ENCODE measurements around the gene SPOP. TPM values are rescaled to one million over a fixed set of nuclear protein-coding genes. Genes with fewer than 3 reads are reported as not detected.

The SPOP gene
- total RNA-seq, 4 donors from 2014 or later = 27.5 to 57.5 (median 53.5) TPM

DNA sequence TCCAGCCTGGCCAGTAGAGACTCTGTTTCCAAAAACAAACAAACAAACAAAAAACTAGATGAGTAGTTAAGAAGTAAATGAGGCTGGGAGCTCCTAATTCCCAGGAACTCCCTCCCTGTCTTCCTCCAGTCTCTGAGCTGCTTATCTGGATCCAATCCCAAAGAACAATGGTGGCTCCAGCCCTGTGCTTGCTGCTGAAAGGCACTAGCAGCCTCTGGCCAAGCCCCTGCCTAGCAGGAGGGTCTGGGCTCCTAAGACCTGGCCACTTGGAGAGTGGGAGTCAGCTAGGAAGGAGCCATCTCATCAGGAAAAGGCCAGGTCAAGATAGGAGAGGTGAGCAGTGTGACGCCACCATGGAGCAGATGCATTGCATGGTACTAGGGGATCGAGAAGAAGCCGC, 44.2 kb upstream of the SPOP start:
- Histone ChIP-seq H3K27ac (peak overlapping the region in 3 of 4 donors; percentile 20 to 49 (median 26)), H3K4me3 (no peak overlapping the region), H3K4me1 (peaks cover 4 to 8% of the 10 kb centered on the region in 2 donors), H3K27me3 (no peaks in the 10 kb centered on the region), H3K36me3 (peaks cover 0 to 5% of the 10 kb centered on the region in 2 donors), H3K9me3 (no peaks in the 10 kb centered on the region)
- TF ChIP-seq POLR2A (IDR thresholded peaks at IDR 0.05) = no peak
- TF ChIP-seq, protein P1, sequence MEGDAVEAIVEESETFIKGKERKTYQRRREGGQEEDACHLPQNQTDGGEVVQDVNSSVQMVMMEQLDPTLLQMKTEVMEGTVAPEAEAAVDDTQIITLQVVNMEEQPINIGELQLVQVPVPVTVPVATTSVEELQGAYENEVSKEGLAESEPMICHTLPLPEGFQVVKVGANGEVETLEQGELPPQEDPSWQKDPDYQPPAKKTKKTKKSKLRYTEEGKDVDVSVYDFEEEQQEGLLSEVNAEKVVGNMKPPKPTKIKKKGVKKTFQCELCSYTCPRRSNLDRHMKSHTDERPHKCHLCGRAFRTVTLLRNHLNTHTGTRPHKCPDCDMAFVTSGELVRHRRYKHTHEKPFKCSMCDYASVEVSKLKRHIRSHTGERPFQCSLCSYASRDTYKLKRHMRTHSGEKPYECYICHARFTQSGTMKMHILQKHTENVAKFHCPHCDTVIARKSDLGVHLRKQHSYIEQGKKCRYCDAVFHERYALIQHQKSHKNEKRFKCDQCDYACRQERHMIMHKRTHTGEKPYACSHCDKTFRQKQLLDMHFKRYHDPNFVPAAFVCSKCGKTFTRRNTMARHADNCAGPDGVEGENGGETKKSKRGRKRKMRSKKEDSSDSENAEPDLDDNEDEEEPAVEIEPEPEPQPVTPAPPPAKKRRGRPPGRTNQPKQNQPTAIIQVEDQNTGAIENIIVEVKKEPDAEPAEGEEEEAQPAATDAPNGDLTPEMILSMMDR (IDR thresholded peaks at IDR 0.05 in 4 of 5, conservative IDR thresholded peaks at IDR 0.05 in 1 of 5) = no peak
- DNase-seq (no peak), ATAC-seq (no peak)
- in situ Hi-C loops (cut with MboI; ENCODE audit: low sequenced_read_pairs in 4 of 4) = loop anchor here in 1 of 4 donors (25.0 kb wide), 1 partner anchor 310 kb away; the partner anchor contains the start of gene PHB1
- intact Hi-C loops (cut with DNase I; ENCODE audit: low total_unique reads) = no loop called here

- ATAC-seq = peak; percentile 69 to 72
- peak in 1 of 2 donors; percentile 39 for DNase-seq
- peak overlapping the region; percentile 5 to 60 (median 30) for H3K27ac ChIP-seq
- peaks cover 0 to 5% of the 10 kb centered on the region in 2 donors for H3K36me3 ChIP-seq
- peaks cover 6 to 8% of the 10 kb centered on the region in 2 donors for H3K4me1 ChIP-seq
- TF ChIP-seq, protein P1 (IDR thresholded peaks at IDR 0.05 in 4 of 5, conservative IDR thresholded peaks at IDR 0.05 in 1 of 5) = no peak
- no peak for TF ChIP-seq POLR2A (IDR thresholded peaks at IDR 0.05)
- H3K27me3 ChIP-seq = no peaks in the 10 kb centered on the region
- no peak overlapping the region for H3K4me3 ChIP-seq
- intact Hi-C loops (cut with DNase I; ENCODE audit: low total_unique reads) (no loop called here), in situ Hi-C loops (cut with MboI; ENCODE audit: low sequenced_read_pairs in 4 of 4) (loop anchor here in 1 of 4 donors (25.0 kb wide), 1 partner anchor 305 kb away; the partner anchor contains the start of gene PHB1)
- no peaks in the 10 kb centered on the region for H3K9me3 ChIP-seq
Observed at GRCh38 chr17:49717371-49717861, 39.5 kb upstream of the SPOP start.

- Histone ChIP-seq H3K27me3 (no peaks in the 10 kb centered on the region), H3K36me3 (peaks cover 0 to 5% of the 10 kb centered on the region in 2 donors), H3K4me3 (no peak overlapping the region), H3K4me1 (peaks cover 6 to 8% of the 10 kb centered on the region in 2 donors), H3K27ac (peak overlapping the region in 3 of 4 donors; percentile 9 to 60 (median 50)), H3K9me3 (no peaks in the 10 kb centered on the region)
- no peak for TF ChIP-seq POLR2A (IDR thresholded peaks at IDR 0.05)
- no peak for ATAC-seq
- DNase-seq = no peak
- in situ Hi-C loops (cut with MboI; ENCODE audit: low sequenced_read_pairs in 4 of 4) = loop anchor here in 1 of 4 donors (25.0 kb wide), 1 partner anchor 305 kb away; the partner anchor contains the start of gene PHB1
- intact Hi-C loops (cut with DNase I; ENCODE audit: low total_unique reads) = no loop called here
Observed at GRCh38 chr17:49716668-49717364, 38.9 kb upstream of the SPOP start.

DNA sequence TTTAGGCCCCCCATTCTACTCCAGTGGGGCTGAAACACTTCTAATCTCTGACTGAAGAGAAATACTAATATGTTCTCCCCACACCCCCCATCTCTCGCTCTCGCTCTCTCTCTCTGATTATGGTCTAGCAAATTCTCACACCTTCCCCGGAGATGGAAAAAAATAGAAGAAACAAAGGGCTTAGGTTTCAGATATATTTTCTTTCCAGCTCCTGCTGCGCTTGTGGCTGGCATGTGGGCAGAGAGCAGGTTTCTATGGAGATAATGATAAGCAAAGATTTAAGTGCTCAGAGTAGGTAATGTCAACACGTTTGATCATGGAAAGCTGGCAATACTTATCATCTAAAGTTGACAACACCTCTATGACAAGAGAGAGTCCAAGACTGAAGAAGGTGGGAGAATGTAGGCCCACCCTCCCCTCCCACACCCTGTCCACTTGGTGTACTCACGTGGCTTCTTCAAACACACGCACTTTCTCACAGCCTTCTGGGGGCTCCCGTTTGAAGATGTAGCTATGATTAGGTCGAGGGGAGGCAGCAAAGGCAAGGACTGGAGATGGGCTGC, 37.9 kb upstream of the SPOP start:
- Histone ChIP-seq H3K4me3 (no peak overlapping the region), H3K27ac (no peak overlapping the region), H3K9me3 (no peaks in the 10 kb centered on the region), H3K4me1 (peaks cover 6 to 8% of the 10 kb centered on the region in 2 donors), H3K27me3 (no peaks in the 10 kb centered on the region), H3K36me3 (peaks cover 0 to 5% of the 10 kb centered on the region in 2 donors)
- ATAC-seq (no peak), DNase-seq (no peak)
- intact Hi-C loops (cut with DNase I; ENCODE audit: low total_unique reads) (no loop called here), in situ Hi-C loops (cut with MboI; ENCODE audit: low sequenced_read_pairs in 4 of 4) (loop anchor here in 1 of 4 donors (25.0 kb wide), 1 partner anchor 303 kb away; the partner anchor contains the start of gene PHB1)
- no peak for TF ChIP-seq POLR2A (IDR thresholded peaks at IDR 0.05)
- TF ChIP-seq, protein P1 (IDR thresholded peaks at IDR 0.05 in 4 of 5, conservative IDR thresholded peaks at IDR 0.05 in 1 of 5) = no peak

DNA sequence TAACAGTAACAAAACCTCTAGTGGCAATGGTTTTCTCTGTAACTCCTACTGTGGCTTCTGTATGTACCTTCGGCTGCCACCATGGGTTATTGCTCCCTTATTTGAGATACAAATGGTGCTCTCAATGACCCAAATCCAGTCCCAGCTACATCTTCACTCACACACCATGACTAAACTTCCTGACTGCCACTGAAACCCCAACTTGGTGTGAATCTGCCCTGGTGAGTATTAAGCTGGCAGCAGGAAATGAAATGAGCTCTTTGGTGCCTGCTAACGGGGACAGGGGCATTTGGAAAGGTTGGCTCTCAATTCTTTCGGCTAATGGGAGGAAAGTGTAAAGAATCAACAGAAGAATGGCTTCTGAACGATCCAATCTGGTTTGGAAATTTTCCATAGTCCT, 37.3 kb upstream of the SPOP start:
- Histone ChIP-seq H3K27ac (no peak overlapping the region), H3K36me3 (peaks cover 0 to 5% of the 10 kb centered on the region in 2 donors), H3K4me3 (no peak overlapping the region), H3K9me3 (no peaks in the 10 kb centered on the region), H3K4me1 (peaks cover 6 to 8% of the 10 kb centered on the region in 2 donors), H3K27me3 (no peaks in the 10 kb centered on the region)
- in situ Hi-C loops (cut with MboI; ENCODE audit: low sequenced_read_pairs in 4 of 4) (loop anchor here in 1 of 4 donors (25.0 kb wide), 1 partner anchor 303 kb away; the partner anchor contains the start of gene PHB1), intact Hi-C loops (cut with DNase I; ENCODE audit: low total_unique reads) (no loop called here)
- TF ChIP-seq POLR2A (IDR thresholded peaks at IDR 0.05) = no peak
- TF ChIP-seq, protein P1 (IDR thresholded peaks at IDR 0.05 in 4 of 5, conservative IDR thresholded peaks at IDR 0.05 in 1 of 5) = no peak
- no peak for ATAC-seq
- DNase-seq = no peak

Data from gastrocnemius medialis (tissue), 4 donors.